K562 (cell line): ENCODE results near the gene SUFU. TPM values are rescaled to one million over a fixed set of nuclear protein-coding genes. Genes with fewer than 3 reads are reported as not detected.
A peak's percentile ranks its signal among the peaks of the same experiment; 100 is the strongest.

Experiments
- ATAC-seq: fragments of 200-7000 bp; cut with Tn5 transposase; 3 replicates; pipeline ENCODE4 v1.9.1; 2020; ENCODE audit warnings: moderate library complexity
- BruUV-seq: library from RNA; stranded (reverse); fragments of 400-500 nt; replicated peaks from 2 replicates; lab custom pipeline; 2021; lab: Mats Ljungman, UMichigan
- CTCF ChIA-PET: fragments of 300-600 bp; formaldehyde crosslinking; extraction: SDS; loops from one replicate; lab custom pipeline; 2021; ENCODE audit warnings: low intra/inter-chr PET ratio; lab: Yijun Ruan, JAX
- POLR2A ChIA-PET: fragments of 300-600, 350-650 bp; sonication (Branson Sonifier 250); formaldehyde crosslinking; extraction: SDS; loops from one replicate; lab custom pipeline; 2021; ENCODE audit warnings: antibody characterized with exemption, inconsistent platforms; lab: Yijun Ruan, JAX
- DNase-seq, 4 experiments: peaks; one replicate each; pipeline versions ENCODE4 v3.0.0 to v3.0.0-alpha.2; 2011 to 2018; ENCODE audit warnings: low spot score in 3 of 4, mixed read lengths in 3 of 4; ENCODE audit errors: extremely low read depth in 1 of 4
- FAIRE-seq: peaks from 2 replicates; lab custom pipeline; 2011; peaks lifted over from hg19 to GRCh38; lab: Jason Lieb, UNC
- H2AFZ ChIP-seq: 2 replicates; pipeline ENCODE4 v1.6.0; 2011; ENCODE audit warnings: low read depth, low read length, control low read depth, inconsistent platforms
- H3K27ac ChIP-seq: fragments of 200-600 bp; 3 replicates; pipeline ENCODE4 v1.8.0; 2011; ENCODE audit warnings: low read depth, mild to moderate bottlenecking, control low read depth, inconsistent platforms, low read length, moderate library complexity, mixed read lengths; ENCODE audit errors: extremely low read depth
- H3K27me3 ChIP-seq, 2 experiments: fragments of 300-600 bp in 1 of 2; 2 replicates in 1 of 2; 3 replicates in 1 of 2; pipeline versions ENCODE4 v1.6.0 to v1.8.0; 2011; ENCODE audit warnings: inconsistent platforms in 2 of 2, low read length in 2 of 2, mild to moderate bottlenecking in 1 of 2, mixed read lengths in 1 of 2, moderate library complexity in 1 of 2; ENCODE audit not compliant: control insufficient read depth in 2 of 2, insufficient read depth in 2 of 2
- H3K36me3 ChIP-seq: fragments of 300-600 bp; 3 replicates; pipeline ENCODE4 v1.8.0; 2011; ENCODE audit warnings: mild to moderate bottlenecking, low read length, inconsistent platforms; ENCODE audit not compliant: control insufficient read depth, insufficient read depth
- H3K4me1 ChIP-seq, 2 experiments: fragments of 200-600 bp in 1 of 2; replicated peaks in 1 of 2; 2 replicates in 1 of 2; 3 replicates in 1 of 2; pipeline versions ENCODE4 v1.5.1 to v1.8.0; 2011; ENCODE audit warnings: inconsistent platforms in 2 of 2, low read length in 2 of 2, mild to moderate bottlenecking in 1 of 2, mixed read lengths in 1 of 2, moderate library complexity in 1 of 2; ENCODE audit not compliant: control insufficient read depth in 2 of 2, insufficient read depth in 2 of 2
- H3K4me2 ChIP-seq: 2 replicates; pipeline ENCODE4 v1.6.1; 2011; ENCODE audit warnings: low read length, control low read depth, inconsistent platforms, mixed read lengths; ENCODE audit not compliant: insufficient read depth
- H3K4me3 ChIP-seq: fragments of 200-600 bp; sonication (generic), shearing (Covaris generic); 2 replicates; pipeline ENCODE4 v1.5.1; 2016; ENCODE audit warnings: control low read depth, inconsistent platforms
- H3K79me2 ChIP-seq: fragments of 200-600 bp; 3 replicates; pipeline ENCODE4 v1.8.0; 2011; ENCODE audit warnings: low read length, inconsistent platforms; ENCODE audit not compliant: control insufficient read depth, insufficient read depth
- H3K9ac ChIP-seq, 2 experiments: 2 replicates each; pipeline versions ENCODE4 v1.6.0 to v1.6.1; 2011; ENCODE audit warnings: low read depth in 2 of 2, low read length in 2 of 2, control low read depth in 1 of 2, inconsistent platforms in 1 of 2, mild to moderate bottlenecking in 1 of 2, mixed read lengths in 1 of 2; ENCODE audit not compliant: insufficient read depth in 1 of 2
- H3K9me1 ChIP-seq: one replicate; pipeline ENCODE4 v1.6.0; 2011; ENCODE audit warnings: inconsistent platforms, mild to moderate bottlenecking, low read length, moderate library complexity; ENCODE audit not compliant: control insufficient read depth, insufficient read depth
- H3K9me3 ChIP-seq: replicated peaks from 2 replicates; pipeline ENCODE4 v1.5.1; 2011; ENCODE audit warnings: low read depth, low read length, inconsistent platforms; ENCODE audit not compliant: control insufficient read depth, insufficient read depth
- H4K20me1 ChIP-seq: replicated peaks from 2 replicates; pipeline ENCODE4 v1.6.1; 2011; ENCODE audit warnings: low read length, inconsistent platforms, mixed read lengths; ENCODE audit not compliant: control insufficient read depth, insufficient read depth
- AFF4 ChIP-seq: sonication (generic); formaldehyde crosslinking; IDR thresholded peaks from 2 replicates; pipeline ENCODE4 v1.8.0; 2023; ENCODE audit warnings: mild to moderate bottlenecking, missing genetic modification reagents
- ESRRA ChIP-seq: fragments of 450-650 bp; IDR thresholded peaks from 2 replicates; pipeline ENCODE4 v1.6.1; 2014; ENCODE audit warnings: low read depth, mild to moderate bottlenecking, moderate library complexity, borderline replicate concordance
- FOSL1 ChIP-seq: fragments of 200-800 bp; sonication (Bioruptor generic); conservative IDR thresholded peaks from 2 replicates; pipeline ENCODE4 v1.6.1; 2016; ENCODE audit warnings: missing genetic modification characterization, missing compliant biosample characterization
- GATAD2B ChIP-seq: fragments of 450-650 bp; IDR thresholded peaks from 2 replicates; pipeline ENCODE4 v1.6.1; 2017; ENCODE audit warnings: mild to moderate bottlenecking, borderline replicate concordance
- HDGF ChIP-seq: fragments of 450-650 bp; IDR thresholded peaks from 2 replicates; pipeline ENCODE4 v1.6.1; 2016
- KLF16 ChIP-seq: IDR thresholded peaks from 2 replicates; pipeline ENCODE4 v1.6.1; 2016; ENCODE audit warnings: antibody characterized with exemption
- MAFF ChIP-seq: IDR thresholded peaks from 2 replicates; pipeline ENCODE4 v1.6.1; 2012; ENCODE audit warnings: low read length, improper control_type of control experiment
- MYC ChIP-seq, 2 experiments: fragments of 250-450 bp in 1 of 2; sonication (Bioruptor Pico) in 1 of 2; IDR thresholded peaks; 2 replicates each; pipeline versions ENCODE4 v1.5.1 to v1.6.1; 2012 to 2021; ENCODE audit warnings: low read depth in 2 of 2, borderline replicate concordance in 1 of 2, improper control_type of control experiment in 1 of 2, low read length in 1 of 2, mild to moderate bottlenecking in 1 of 2, moderate library complexity in 1 of 2
- NCOA4 ChIP-seq: fragments of 450-650 bp; IDR thresholded peaks from 2 replicates; pipeline ENCODE4 v1.6.1; 2018; ENCODE audit warnings: mild to moderate bottlenecking; ENCODE audit not compliant: partially characterized antibody
- NFRKB ChIP-seq: fragments of 450-650 bp; IDR thresholded peaks from 2 replicates; pipeline ENCODE4 v1.6.1; 2016; ENCODE audit warnings: low read depth
- RAD51 ChIP-seq: fragments of 450-650 bp; IDR thresholded peaks from 2 replicates; pipeline ENCODE4 v1.7.1; 2016; ENCODE audit warnings: low read depth, mild to moderate bottlenecking, borderline replicate concordance
- RHOXF2B ChIP-seq: fragments of 250-450 bp; sonication (Bioruptor Pico); conservative IDR thresholded peaks from 2 replicates; pipeline ENCODE4 v1.5.1; 2021
- ZNF280B ChIP-seq: fragments of 250-450 bp; sonication (Bioruptor Pico); IDR thresholded peaks from 2 replicates; pipeline ENCODE4 v1.5.1; 2021; ENCODE audit warnings: mild to moderate bottlenecking
- WGBS: fragments of 100-300 bp; shearing (Covaris generic); methylation state at CpG from one replicate; pipeline ENCODE4 v1.1.6; 2016; ENCODE audit warnings: low coverage, mixed read lengths; ENCODE audit not compliant: insufficient coverage; ENCODE audit errors: missing lambda C conversion rate; 5-methylcytosine and 5-hydroxymethylcytosine counted together
- in situ Hi-C: fragments of 300-500 bp; cut with MboI; formaldehyde crosslinking; loops from 4 replicates; pipeline ENCODE4 v1.15.0; 2018; ENCODE audit warnings: inconsistent platforms, mixed read lengths
- intact Hi-C: fragments of 100-400 bp; cut with micrococcal nuclease; formaldehyde crosslinking; loops from 2 replicates; pipeline ENCODE4 v1.14.2; 2022
- polyA plus RNA-seq, 8 experiments: library from polyadenylated mRNA; depleted of rRNA in 4 of 8; stranded (reverse) in 5 of 8; unstranded in 3 of 8; fragments of >200 nt; fragmentation: Nextera tagmentation in 2 of 8; fragmentation: Illumina TruSeq in 1 of 8; extraction: Ambion mirVana in 2 of 8; extraction: Trizol in 1 of 8; gene quantifications; 2 replicates each; pipeline versions ENCODE4 v1.2.1 to v1.2.3, GENCODE V29; 2011 to 2014; ENCODE audit warnings: inconsistent platforms in 1 of 8, missing spikeins in 1 of 8
- total RNA-seq, 7 experiments: library from RNA; depleted of rRNA in 6 of 7; stranded (reverse); fragments of >200 nt in 6 of 7; fragmentation: Illumina TruSeq in 2 of 7; extraction: Trizol in 2 of 7; gene quantifications; 2 replicates each; pipeline versions ENCODE4 v1.2.1 to v1.2.3, GENCODE V29; 2011 to 2021; ENCODE audit warnings: low replicate concordance in 1 of 7

SUFU gene
- total and polyA plus RNA-seq, 9 of the 15 experiments (the other 6 are each of a cell fraction or from before 2014, with no cell fraction given): 0.59 to 6.3 (median 0.82) TPM

GRCh38 chr10:102645741-102646609 is 142.2 kb downstream of the SUFU start:
- DNase-seq (peak; percentile 56 to 87 (median 66)), FAIRE-seq (peak; percentile 89), ATAC-seq (peak; percentile 68)
- Histone ChIP-seq H3K79me2 (peaks cover 80% of the 10 kb centered on the region), H4K20me1 (0 out of 2 replicates have a peak, but pooled peaks cover 4% of the 10 kb centered on the region), H3K9me1 (peaks cover 2% of the 10 kb centered on the region), H3K9me3 (no peaks in the 10 kb centered on the region), H2AFZ (peak overlapping the region; percentile 51; the same call in 1 of the 2 replicates), H3K9ac (peak overlapping the region; percentile 80 to 98), H3K4me1 (peaks cover 6 to 77% of the 10 kb centered on the region in 2 experiments; a peak in 4 of 5 replicates), H3K4me2 (peak overlapping the region; percentile 87), H3K4me3 (peak overlapping the region; percentile 78), H3K36me3 (peaks cover 3% of the 10 kb centered on the region; the same call in 2 of the 3 replicates), H3K27ac (peak overlapping the region; percentile 89), H3K27me3 (no peaks in the 10 kb centered on the region)
- WGBS: 1% methylated on average over 27 of the region's 29 CpGs
- BruUV-seq: TSS peak; percentile 61
- ChIA-PET CTCF (no interaction called here), POLR2A (interaction anchor here (0.5 to 6.2 kb wide), 10 partner anchors 11 to 473 kb away, joined by 3 to 60 read pairs (median 4); partner anchors contain the start of genes ARL3 and CNNM2)
- in situ Hi-C loops (no loop called here), intact Hi-C loops (loop anchor here (5.0 kb wide), 1 partner anchor 66 kb away; the partner anchor contains the start of genes ARL3 and SFXN2)
- TF ChIP-seq NFRKB (peak; percentile 83; the same call in 1 of the 2 replicates), FOSL1 (tag) (peak; percentile 96), HDGF (0 out of 2 replicates have a peak, but pooled peaks have one; percentile 48), ESRRA (peak; percentile 69; the same call in 1 of the 2 replicates), MAFF (no peak), RAD51 (no peak), KLF16 (peak; percentile 84), ZNF280B (CRISPR knock-in tag) (no peak), NCOA4 (no peak), GATAD2B (no peak), RHOXF2B (CRISPR knock-in tag) (no peak), AFF4 (CRISPR knock-in tag) (0 out of 2 replicates have a peak, but pooled peaks have one; percentile 23), MYC (IDR thresholded peaks at IDR 0.05; ENCODE audit: low read depth, low read length) (peak; percentile 35), MYC (CRISPR knock-in tag; IDR thresholded peaks at IDR 0.05; ENCODE audit: borderline replicate concordance, low read depth) (no peak)
